Right forelimb (tissue), 1 donor: Measurements from ENCODE around the gene EIF3K.

Source experiments
- DNase-seq: peaks from one replicate; pipeline ENCODE4 v3.0.0-alpha.2; 2018

EIF3K gene

GRCh38 chr19:38669552-38669951 lies 50.6 kb downstream of the EIF3K start:
- DNase-seq = no peak

- no peak for DNase-seq
Measured at GRCh38 chr19:38670921-38671398, 52.0 kb downstream of the EIF3K start.

- no peak for DNase-seq
Measured at GRCh38 chr19:38671654-38672053, 52.7 kb downstream of the EIF3K start.

GRCh38 chr19:38673030-38673429 lies 54.0 kb downstream of the EIF3K start:
- DNase-seq = no peak

- DNase-seq = no peak
Measured at GRCh38 chr19:38674388-38675171, 55.6 kb downstream of the EIF3K start.

- DNase-seq = no peak
Measured at GRCh38 chr19:38675611-38676010, 56.6 kb downstream of the EIF3K start.

GRCh38 chr19:38676023-38676877 lies 57.3 kb downstream of the EIF3K start:
- no peak for DNase-seq

- DNase-seq = no peak
Measured at GRCh38 chr19:38676878-38677646, 58.1 kb downstream of the EIF3K start.

GRCh38 chr19:38678217-38678890 lies 59.4 kb downstream of the EIF3K start:
- DNase-seq = no peak

- no peak for DNase-seq
Measured at GRCh38 chr19:38678891-38679494, 60.0 kb downstream of the EIF3K start.

GRCh38 chr19:38679839-38680238 lies 60.9 kb downstream of the EIF3K start:
- DNase-seq = no peak

- DNase-seq = no peak
Measured at GRCh38 chr19:38682195-38682867, 63.3 kb downstream of the EIF3K start.

GRCh38 chr19:38682872-38683392 lies 63.9 kb downstream of the EIF3K start:
- DNase-seq = no peak

- no peak for DNase-seq
Measured at GRCh38 chr19:38683393-38684077, 64.5 kb downstream of the EIF3K start.

- DNase-seq = no peak
Measured at GRCh38 chr19:38684078-38684861, 65.3 kb downstream of the EIF3K start.

GRCh38 chr19:38684862-38685665 lies 66.1 kb downstream of the EIF3K start:
- DNase-seq = no peak

GRCh38 chr19:38685666-38686529 lies 66.9 kb downstream of the EIF3K start:
- no peak for DNase-seq

GRCh38 chr19:38686530-38686888 lies 67.5 kb downstream of the EIF3K start:
- no peak for DNase-seq
